GM12874 (cell line): ENCODE measurements around the gene CDKN2D.
A peak's percentile ranks its signal among the peaks of the same experiment; 100 is the strongest.

ENCODE experiments used
- CTCF ChIP-seq: IDR thresholded peaks from 2 replicates; pipeline ENCODE4 v1.5.1; 2011; ENCODE audit warnings: low read depth, mild to moderate bottlenecking, control low read depth, low read length, moderate library complexity; ENCODE audit not compliant: insufficient read depth

The CDKN2D gene

GRCh38 chr19:10587022-10587838 lies 18.5 kb upstream of the CDKN2D start, which contains the start of gene AP1M2:
Gene AP1M2, minus strand, starts transcription at chr19:10587312. Its CDS starts 81 bp downstream, at chr19:10587231.
- TF ChIP-seq CTCF = no peak

- TF ChIP-seq CTCF = no peak
Observed at GRCh38 chr19:10586396-10586795, 17.6 kb upstream of the CDKN2D start.

GRCh38 chr19:10583036-10583776 lies 14.4 kb upstream of the CDKN2D start:
- TF ChIP-seq CTCF = no peak

- TF ChIP-seq CTCF = no peak
Observed at GRCh38 chr19:10582091-10582490, 13.3 kb upstream of the CDKN2D start.

GRCh38 chr19:10580979-10581631 lies 12.3 kb upstream of the CDKN2D start:
- TF ChIP-seq CTCF = peak; percentile 97

GRCh38 chr19:10577951-10578350 lies 9.2 kb upstream of the CDKN2D start:
- TF ChIP-seq CTCF = no peak

- no peak for TF ChIP-seq CTCF
Observed at GRCh38 chr19:10575011-10575716, 6.4 kb upstream of the CDKN2D start.
